IPS-11a (cell line): ENCODE data around the gene PPP1R13L.

Source experiments
- H3K4me3 ChIP-seq: one replicate; pipeline ENCODE4 v1.5.1; 2013; ENCODE audit warnings: low read depth, low read length, control low read depth

The PPP1R13L gene

DNA sequence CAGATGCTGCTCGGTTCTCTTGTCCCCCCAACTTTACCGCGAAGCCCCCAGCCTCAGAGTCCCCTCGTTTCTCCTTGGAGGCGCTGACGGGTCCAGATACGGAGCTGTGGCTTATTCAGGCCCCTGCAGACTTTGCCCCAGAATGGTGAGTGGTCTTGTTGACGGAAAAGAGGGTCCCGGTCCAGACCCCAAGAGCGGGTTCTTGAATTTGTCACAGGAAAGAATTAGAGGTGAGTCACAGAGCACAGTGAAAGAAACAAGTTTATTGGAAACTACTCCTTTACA lies 2.2 kb upstream of the PPP1R13L start:
- H3K4me3 ChIP-seq: peak overlapping the region; percentile 96

DNA sequence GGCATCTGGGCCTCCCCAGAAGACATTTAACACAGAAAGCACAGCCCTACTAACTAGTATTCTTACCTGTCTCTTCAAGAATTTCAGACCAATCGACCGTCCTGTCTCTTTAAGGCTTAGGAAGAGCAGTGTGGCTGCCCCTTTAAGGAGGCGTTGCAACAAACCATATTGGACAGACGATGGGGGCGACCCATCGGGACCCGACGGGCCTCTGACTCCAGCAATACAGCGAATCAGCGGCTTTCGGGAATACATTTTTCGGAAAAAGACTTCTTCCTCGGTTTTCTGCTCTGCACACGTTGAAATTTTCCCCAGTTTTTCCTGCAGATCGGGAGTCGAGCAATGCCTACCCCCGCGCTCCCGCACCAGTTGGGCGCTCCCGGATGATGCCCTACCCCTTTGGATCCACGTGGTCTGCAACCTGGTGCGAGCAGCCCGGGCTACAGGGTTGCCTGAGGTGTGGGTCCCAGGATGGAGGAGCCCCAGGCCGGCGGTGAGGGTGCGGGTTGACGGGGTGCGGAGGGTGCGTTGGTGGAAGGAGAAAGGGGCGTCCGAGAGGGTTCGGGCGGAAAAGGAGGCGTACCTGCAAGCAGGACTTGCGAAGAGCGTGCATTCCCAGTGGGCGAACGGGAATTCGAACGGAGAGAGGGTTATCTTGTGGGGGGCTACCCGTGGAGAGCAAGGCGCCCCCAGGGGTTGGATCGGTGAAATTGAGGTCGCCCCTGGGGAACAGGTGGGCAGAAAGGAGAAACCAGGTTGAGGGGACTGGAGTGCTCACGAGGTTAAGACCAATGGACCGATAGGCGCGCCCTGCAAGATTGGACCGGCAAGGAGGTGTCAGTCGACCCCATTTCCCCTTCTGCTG lies 1.6 kb upstream of the PPP1R13L start, which contains the start of gene POLR1G:
Gene POLR1G, plus strand, starts transcription at position 419 of the 865 bp plus-strand sequence. Its CDS starts 53 bp downstream, at position 472.
- peak within 1 kb of the TSS; percentile 96 for H3K4me3 ChIP-seq

DNA sequence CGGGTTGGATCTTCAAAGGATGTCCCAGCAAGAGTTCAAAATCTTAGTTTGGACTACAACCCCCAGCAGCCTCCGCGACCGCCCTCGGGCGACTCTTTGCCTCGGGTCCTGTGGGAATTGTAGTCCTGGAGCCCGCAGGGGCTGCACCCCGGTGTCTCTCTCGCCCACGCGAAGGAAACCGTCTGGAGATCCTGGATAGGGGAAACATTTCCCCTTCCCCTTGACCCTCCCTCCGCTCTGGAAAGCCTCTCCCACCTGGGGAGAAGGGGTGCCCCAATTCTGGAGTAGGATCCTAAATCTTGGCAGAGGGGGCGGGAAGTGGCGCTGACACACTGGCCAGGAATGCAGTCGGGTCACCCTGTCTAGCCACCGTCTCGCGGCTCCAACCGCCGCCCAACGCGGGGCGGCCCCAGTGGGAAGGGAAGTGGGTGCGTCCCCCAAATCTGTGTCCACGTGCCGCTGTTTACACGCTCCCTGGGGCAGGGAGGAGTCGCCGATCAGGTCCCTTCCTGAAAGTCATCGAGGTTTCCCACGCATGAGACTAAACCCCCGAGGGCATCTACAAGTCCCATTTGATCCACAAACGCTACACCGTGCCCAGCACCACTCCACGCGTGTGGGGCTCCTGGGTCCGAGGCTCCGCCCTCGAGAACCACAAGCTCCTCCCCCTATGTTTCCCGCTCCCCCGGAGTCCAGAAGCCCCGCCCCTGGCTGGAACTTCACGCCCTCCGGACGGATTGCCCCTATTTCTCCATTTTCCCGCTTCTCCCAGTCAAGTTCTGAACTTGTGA lies 761 bp upstream of the PPP1R13L start:
- peak overlapping the region; percentile 96 for H3K4me3 ChIP-seq

- peak overlapping the region; percentile 96 for H3K4me3 ChIP-seq
Observed at GRCh38 chr19:45403781-45404556, 900 bp downstream of the PPP1R13L start.

- H3K4me3 ChIP-seq: no peak overlapping the region
Observed at GRCh38 chr19:45403272-45403671, 1.6 kb downstream of the PPP1R13L start.

GRCh38 chr19:45402298-45403061 lies 2.4 kb downstream of the PPP1R13L start:
- peak overlapping the region; percentile 6 for H3K4me3 ChIP-seq

DNA sequence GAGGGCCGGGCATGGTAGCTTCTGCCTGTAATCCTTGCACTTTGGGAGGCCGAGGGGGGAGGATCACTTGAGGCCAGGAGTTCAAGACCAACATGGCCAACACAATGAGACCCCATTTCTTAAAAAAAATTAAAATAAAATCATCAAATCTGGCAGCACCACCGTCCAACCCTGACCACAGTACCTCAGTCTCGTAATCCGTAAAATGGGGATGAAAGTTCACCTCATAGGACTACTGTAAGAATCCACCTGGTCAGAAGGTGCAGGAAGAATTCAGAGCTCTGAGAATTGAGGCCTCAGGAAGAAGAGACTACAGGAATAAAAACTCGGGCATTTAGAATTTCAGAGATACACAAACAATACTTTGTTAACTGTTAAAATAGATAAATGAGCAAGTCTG lies 3.1 kb downstream of the PPP1R13L start:
- no peak overlapping the region for H3K4me3 ChIP-seq

DNA sequence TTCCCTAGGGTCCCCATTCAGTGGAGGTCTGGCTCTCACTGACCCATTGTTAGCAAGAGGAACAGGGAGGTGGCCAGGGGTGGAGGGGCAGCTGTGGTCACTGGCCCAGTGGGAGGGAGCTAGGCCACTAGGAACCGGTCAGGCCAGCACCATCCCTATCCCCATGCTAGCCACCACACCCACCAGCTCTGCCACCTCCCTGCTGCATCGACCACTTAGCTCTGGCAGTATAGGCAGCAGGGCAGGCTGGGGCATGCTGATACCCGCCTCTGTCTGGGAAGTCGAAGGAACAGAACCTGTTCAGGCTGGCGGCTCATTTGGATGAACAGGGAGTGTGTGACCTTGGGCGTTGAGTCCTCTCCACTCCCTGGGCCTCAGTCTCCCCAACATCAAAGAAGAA lies 4.7 kb downstream of the PPP1R13L start:
- H3K4me3 ChIP-seq: no peak overlapping the region

DNA sequence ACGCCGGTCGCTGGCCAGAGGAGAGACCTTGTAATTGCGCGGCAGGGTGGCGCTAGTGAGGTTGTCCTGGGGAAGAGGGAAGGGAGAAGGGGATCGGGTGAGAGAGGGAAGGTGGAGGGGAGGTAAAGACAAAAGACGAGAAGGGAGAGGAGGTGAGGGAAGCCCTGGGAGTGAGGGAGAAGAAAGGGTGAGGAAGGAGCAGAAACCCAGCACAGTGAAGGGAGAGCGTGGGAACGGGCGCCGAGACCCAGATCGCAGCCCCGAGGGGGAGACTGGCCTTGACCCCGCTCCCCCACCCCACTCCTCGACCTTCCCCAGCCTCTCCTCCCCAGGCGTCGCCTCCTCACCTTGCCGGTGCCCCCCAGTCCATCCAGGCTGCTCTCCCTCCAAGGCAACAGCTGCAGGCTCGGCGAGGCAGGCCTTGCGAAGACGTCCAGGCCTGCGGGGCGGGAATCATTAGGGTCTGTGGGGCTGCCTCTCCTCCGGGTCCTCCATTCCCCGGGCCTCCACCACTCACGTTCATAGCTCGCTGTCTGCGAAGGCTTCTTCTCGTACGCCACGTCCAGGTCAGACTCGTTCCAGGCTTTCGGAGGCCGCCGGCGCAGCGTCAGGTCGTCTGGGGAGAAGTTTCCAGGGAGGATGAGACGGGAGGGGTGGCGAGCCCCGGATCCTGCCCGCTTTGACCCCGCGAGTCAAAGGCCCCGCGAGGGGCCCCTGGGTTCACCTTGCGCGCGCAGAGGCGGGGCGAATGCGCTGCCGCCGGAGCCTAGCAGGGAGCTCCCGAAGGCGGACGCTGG lies 8.8 kb downstream of the PPP1R13L start:
- peak overlapping the region; percentile 8 for H3K4me3 ChIP-seq

DNA sequence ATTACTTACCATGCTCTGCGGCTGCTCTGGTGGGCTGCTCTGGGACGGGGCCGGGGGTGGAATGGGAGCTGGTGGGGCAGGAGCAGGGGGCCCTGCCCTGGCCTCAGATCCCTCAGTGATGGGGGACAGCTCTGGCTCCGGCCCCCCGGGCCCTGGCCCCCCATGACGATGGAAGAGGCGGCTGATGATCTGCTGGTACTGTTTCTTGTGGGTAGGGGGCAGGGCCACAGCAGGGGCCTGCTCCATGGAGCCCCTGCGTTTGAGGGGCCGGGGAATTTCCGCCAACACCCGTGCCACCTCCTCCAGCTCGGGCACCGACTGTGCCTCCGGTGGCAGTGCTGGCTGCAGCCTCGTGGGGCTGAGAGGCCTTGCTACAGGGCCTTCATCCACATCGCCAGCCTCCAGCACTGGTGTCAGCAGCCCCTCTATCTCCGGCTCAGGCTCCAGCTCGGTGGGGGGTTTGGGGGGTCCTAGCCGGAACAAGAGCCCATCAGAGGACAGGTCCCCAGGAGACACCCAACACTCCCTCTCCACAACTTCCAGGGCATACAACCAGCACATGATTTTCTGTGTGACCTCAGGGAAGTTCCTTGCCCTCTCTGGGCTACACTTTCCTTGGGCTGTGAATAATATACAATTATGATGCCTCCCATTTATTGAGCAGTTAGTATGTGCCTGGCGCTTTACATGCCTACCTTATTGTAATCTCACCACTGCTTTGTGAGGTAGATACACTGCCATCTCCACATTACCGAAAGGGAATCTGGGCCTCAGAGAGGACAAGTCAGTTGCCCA lies 12.8 kb downstream of the PPP1R13L start:
- no peak overlapping the region for H3K4me3 ChIP-seq

GRCh38 chr19:45391346-45391745 lies 13.5 kb downstream of the PPP1R13L start:
- H3K4me3 ChIP-seq: no peak overlapping the region

DNA sequence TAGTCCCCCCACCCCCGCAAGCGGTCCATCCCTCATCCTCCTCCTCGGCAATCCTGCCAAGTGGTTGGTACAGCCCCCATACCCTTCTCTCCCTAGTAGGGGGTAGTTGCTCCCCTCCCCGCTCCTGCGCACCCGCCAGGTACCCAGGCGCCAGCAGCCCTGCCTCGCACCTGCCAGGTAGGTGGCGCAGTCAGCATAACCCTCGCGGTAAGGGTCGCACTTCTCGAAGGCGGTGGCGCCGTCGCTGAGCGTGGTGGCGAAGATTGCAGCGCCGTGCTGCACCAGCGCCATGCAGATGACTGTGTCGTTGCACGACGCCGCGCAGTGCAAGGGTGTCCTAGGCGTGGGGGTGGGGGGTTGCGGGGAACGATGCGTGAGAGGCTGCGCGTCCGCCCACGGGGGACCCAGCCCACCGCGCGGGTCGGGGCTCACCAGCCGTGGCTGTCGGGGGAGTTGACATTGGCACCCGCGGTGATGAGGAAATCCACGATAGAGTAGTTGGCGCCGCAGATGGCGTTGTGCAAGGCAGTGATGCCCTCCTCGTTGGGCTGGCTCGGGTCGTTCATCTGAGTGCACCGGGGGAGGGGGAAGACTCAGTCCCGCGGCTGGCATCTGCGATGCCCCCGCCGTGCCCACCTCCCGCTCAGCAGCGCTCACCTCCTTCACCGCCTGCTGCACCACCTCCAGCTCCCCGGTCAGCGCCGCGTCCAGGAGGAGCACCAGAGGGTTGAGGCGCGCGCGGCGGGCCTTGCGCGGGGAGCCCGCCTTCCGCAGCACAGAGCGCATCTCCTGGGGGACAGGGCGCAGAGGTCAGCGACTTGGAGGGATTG lies 19.3 kb downstream of the PPP1R13L start:
- H3K4me3 ChIP-seq: peak overlapping the region; percentile 8

GRCh38 chr19:45382426-45382825 lies 22.4 kb downstream of the PPP1R13L start:
- H3K4me3 ChIP-seq: no peak overlapping the region

DNA sequence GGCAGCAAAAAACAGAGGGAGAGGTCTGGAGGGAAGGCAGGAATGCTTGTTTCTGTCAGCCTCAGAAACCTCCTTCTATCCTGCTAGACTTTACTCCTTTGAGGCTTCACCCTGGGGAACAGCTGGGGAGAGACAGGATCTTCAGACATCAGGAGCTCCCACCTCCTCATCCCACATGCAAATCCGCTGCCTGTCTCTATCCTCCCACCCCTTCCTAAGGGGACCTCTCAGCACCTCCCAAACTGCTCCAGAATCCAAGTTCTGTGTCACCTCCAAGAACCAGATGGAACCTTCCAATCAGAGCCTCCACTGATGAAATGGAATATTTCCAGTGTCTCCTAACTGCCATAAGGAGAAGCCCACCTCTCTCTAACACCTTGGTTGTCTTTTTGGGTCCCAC lies 24.8 kb downstream of the PPP1R13L start:
- H3K4me3 ChIP-seq: no peak overlapping the region

- no peak overlapping the region for H3K4me3 ChIP-seq
Observed at GRCh38 chr19:45376045-45376724, 28.7 kb downstream of the PPP1R13L start.

GRCh38 chr19:45370410-45371204 lies 34.3 kb downstream of the PPP1R13L start, which contains the start of gene ERCC2:
Gene ERCC2 (minus strand): TSS chr19:45370573. CDS start chr19:45370540, 33 bp downstream.
- H3K4me3 ChIP-seq: peak within 1 kb of the TSS; percentile 84
